CD14-positive monocyte (primary cell): ENCODE results near the gene POLR2F. TPM values are rescaled to one million over a fixed set of nuclear protein-coding genes. Genes with fewer than 3 reads are reported as not detected.

Experiments used
- DNase-seq, 3 donors: peaks; one replicate each; pipeline ENCODE4 v3.0.0-alpha.2; 2011 to 2022
- H2AFZ ChIP-seq: 2 replicates; pipeline ENCODE4 v1.6.0; 2012; ENCODE audit warnings: mild to moderate bottlenecking, low read depth, low read length, inconsistent platforms; ENCODE audit not compliant: insufficient read depth, poor library complexity, severe bottlenecking
- H3K27ac ChIP-seq, 2 donors: 1 replicate in 1 of 2; 2 replicates in 1 of 2; pipeline ENCODE4 v1.5.1; 2012 to 2013; ENCODE audit warnings: low read length in 2 of 2, control low read depth in 1 of 2, inconsistent platforms in 1 of 2, low read depth in 1 of 2, mild to moderate bottlenecking in 1 of 2
- H3K27me3 ChIP-seq, 2 donors: one replicate each; pipeline versions ENCODE4 v1.6.0 to v1.6.1; 2011 to 2013; ENCODE audit warnings: low read length in 2 of 2; ENCODE audit not compliant: control insufficient read depth in 2 of 2, insufficient read depth in 2 of 2
- H3K36me3 ChIP-seq, 2 donors: replicated peaks in 1 of 2; 1 replicate in 1 of 2; 2 replicates in 1 of 2; pipeline versions ENCODE4 v1.5.1 to v1.6.1; 2012 to 2013; ENCODE audit warnings: low read length in 2 of 2, control low read depth in 1 of 2, inconsistent platforms in 1 of 2, mild to moderate bottlenecking in 1 of 2; ENCODE audit not compliant: insufficient read depth in 2 of 2, control insufficient read depth in 1 of 2
- H3K4me1 ChIP-seq, 2 donors: 1 replicate in 1 of 2; 2 replicates in 1 of 2; pipeline versions ENCODE4 v1.5.1 to v1.6.1; 2012 to 2013; ENCODE audit warnings: low read length in 2 of 2, control low read depth in 1 of 2, inconsistent platforms in 1 of 2, mild to moderate bottlenecking in 1 of 2, moderate library complexity in 1 of 2; ENCODE audit not compliant: insufficient read depth in 2 of 2, control insufficient read depth in 1 of 2
- H3K4me2 ChIP-seq: replicated peaks from 2 replicates; pipeline ENCODE3; 2012; ENCODE audit warnings: low read length, moderate library complexity, mild to moderate bottlenecking; ENCODE audit not compliant: poor library complexity, severe bottlenecking; ENCODE audit errors: extremely low read depth
- H3K4me3 ChIP-seq, 3 experiments: fragments of 200-600 bp in 1 of 3; sonication (generic) in 1 of 3; replicated peaks in 1 of 3; 1 replicate in 2 of 3; 2 replicates in 1 of 3; pipeline ENCODE4 v1.5.1; 2011 to 2013; ENCODE audit warnings: low read length in 3 of 3, mild to moderate bottlenecking in 3 of 3, control low read depth in 2 of 3, low read depth in 2 of 3, inconsistent platforms in 1 of 3, moderate library complexity in 1 of 3
- H3K79me2 ChIP-seq: 2 replicates; pipeline ENCODE4 v1.6.0; 2012; ENCODE audit warnings: mild to moderate bottlenecking, control low read depth, inconsistent platforms, low read length, moderate library complexity; ENCODE audit not compliant: insufficient read depth
- H3K9ac ChIP-seq: 2 replicates; pipeline ENCODE4 v1.6.0; 2017; ENCODE audit warnings: low read length, mild to moderate bottlenecking; ENCODE audit not compliant: insufficient read depth, poor library complexity, severe bottlenecking
- H3K9me3 ChIP-seq, 2 donors: replicated peaks in 1 of 2; 1 replicate in 1 of 2; 2 replicates in 1 of 2; pipeline versions ENCODE4 v1.5.1 to v1.6.1; 2012 to 2013; ENCODE audit warnings: low read length in 2 of 2, control low read depth in 1 of 2; ENCODE audit not compliant: control insufficient read depth in 1 of 2, insufficient read depth in 1 of 2
- H4K20me1 ChIP-seq: 2 replicates; pipeline ENCODE4 v1.6.0; 2012; ENCODE audit warnings: mild to moderate bottlenecking, low read length, control low read depth, moderate library complexity; ENCODE audit not compliant: insufficient read depth
- H3K27ac Mint-ChIP-seq, 7 donors: one replicate each; pipeline ENCODE4 v1.8.0; 2020; ENCODE audit warnings: mild to moderate bottlenecking in 7 of 7, mixed read lengths in 7 of 7, moderate library complexity in 6 of 7, inconsistent platforms in 2 of 7
- H3K27me3 Mint-ChIP-seq, 3 donors: one replicate each; pipeline ENCODE4 v1.8.0; 2021 to 2022; ENCODE audit warnings: low read depth in 3 of 3, mild to moderate bottlenecking in 3 of 3, mixed read lengths in 3 of 3, moderate library complexity in 3 of 3, inconsistent platforms in 1 of 3
- H3K36me3 Mint-ChIP-seq, 2 donors: one replicate each; pipeline ENCODE4 v1.8.0; 2020; ENCODE audit warnings: mixed read lengths in 2 of 2, inconsistent platforms in 1 of 2, mild to moderate bottlenecking in 1 of 2
- H3K4me1 Mint-ChIP-seq: one replicate; pipeline ENCODE4 v1.8.0; 2020; ENCODE audit warnings: mild to moderate bottlenecking, mixed read lengths
- H3K4me3 Mint-ChIP-seq, 2 donors: one replicate each; pipeline ENCODE4 v1.8.0; 2020; ENCODE audit warnings: mild to moderate bottlenecking in 2 of 2, mixed read lengths in 2 of 2, moderate library complexity in 1 of 2
- H3K9me3 Mint-ChIP-seq, 7 donors: one replicate each; pipeline ENCODE4 v1.8.0; 2020 to 2022; ENCODE audit warnings: mixed read lengths in 7 of 7, mild to moderate bottlenecking in 6 of 7, moderate library complexity in 6 of 7, inconsistent platforms in 2 of 7
- WGBS: methylation state at CpG from one replicate; pipeline ENCODE4 v1.1.5; 2013; ENCODE audit warnings: missing lambda C conversion rate; ENCODE audit not compliant: insufficient coverage; 5-methylcytosine and 5-hydroxymethylcytosine counted together
- intact Hi-C, 2 donors: fragments of 100-400 bp; cut with micrococcal nuclease; formaldehyde crosslinking; loops; one replicate each; pipeline versions ENCODE4 v1.15.0 to v1.15.1; 2023
- polyA plus RNA-seq, 3 donors: library from polyadenylated mRNA; depleted of rRNA in 1 of 3; unstranded in 2 of 3; stranded (reverse) in 1 of 3; fragments of 300-500 nt in 2 of 3; fragments of >200 nt in 1 of 3; fragmentation: Illumina TruSeq in 2 of 3; gene quantifications; 1 replicate in 2 of 3; 2 replicates in 1 of 3; pipeline ENCODE4 v1.2.3, GENCODE V29; 2012 to 2021
- TF ChIP-seq, protein P1 (sequence below): fragments of 200-600 bp; IDR thresholded peaks from one replicate; pipeline ENCODE4 v1.8.0; 2022; ENCODE audit warnings: antibody characterized with exemption, mild to moderate bottlenecking

Gene POLR2F
- polyA plus RNA-seq, 3 donors, result 45.4 to 182 (median 143) TPM

- no CpG with 5 or more reads among the region's 1 CpG for WGBS
- DNase-seq, result no peak
- H2AFZ ChIP-seq, result no peak overlapping the region
- H3K27ac ChIP-seq, result no peak overlapping the region
- TF ChIP-seq, protein P1, sequence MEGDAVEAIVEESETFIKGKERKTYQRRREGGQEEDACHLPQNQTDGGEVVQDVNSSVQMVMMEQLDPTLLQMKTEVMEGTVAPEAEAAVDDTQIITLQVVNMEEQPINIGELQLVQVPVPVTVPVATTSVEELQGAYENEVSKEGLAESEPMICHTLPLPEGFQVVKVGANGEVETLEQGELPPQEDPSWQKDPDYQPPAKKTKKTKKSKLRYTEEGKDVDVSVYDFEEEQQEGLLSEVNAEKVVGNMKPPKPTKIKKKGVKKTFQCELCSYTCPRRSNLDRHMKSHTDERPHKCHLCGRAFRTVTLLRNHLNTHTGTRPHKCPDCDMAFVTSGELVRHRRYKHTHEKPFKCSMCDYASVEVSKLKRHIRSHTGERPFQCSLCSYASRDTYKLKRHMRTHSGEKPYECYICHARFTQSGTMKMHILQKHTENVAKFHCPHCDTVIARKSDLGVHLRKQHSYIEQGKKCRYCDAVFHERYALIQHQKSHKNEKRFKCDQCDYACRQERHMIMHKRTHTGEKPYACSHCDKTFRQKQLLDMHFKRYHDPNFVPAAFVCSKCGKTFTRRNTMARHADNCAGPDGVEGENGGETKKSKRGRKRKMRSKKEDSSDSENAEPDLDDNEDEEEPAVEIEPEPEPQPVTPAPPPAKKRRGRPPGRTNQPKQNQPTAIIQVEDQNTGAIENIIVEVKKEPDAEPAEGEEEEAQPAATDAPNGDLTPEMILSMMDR, result no peak
- no peaks in the 10 kb centered on the region for H3K4me1 ChIP-seq
- H3K27ac Mint-ChIP-seq, result peak overlapping the region in 1 of 7 donors; percentile 69
- H3K9ac ChIP-seq, result no peak overlapping the region
- H3K9me3 ChIP-seq, result no peaks in the 10 kb centered on the region
- no peaks in the 10 kb centered on the region for H3K4me1 Mint-ChIP-seq
- H3K79me2 ChIP-seq, result no peaks in the 10 kb centered on the region
- no peaks in the 10 kb centered on the region for H3K9me3 Mint-ChIP-seq
- H3K36me3 ChIP-seq, result peaks cover 41 to 63% of the 10 kb centered on the region in 2 donors
- no peaks in the 10 kb centered on the region for H3K27me3 Mint-ChIP-seq
- H3K4me3 ChIP-seq, result no peak overlapping the region
- peaks cover 48 to 58% of the 10 kb centered on the region in 2 donors for H3K36me3 Mint-ChIP-seq
- H3K4me2 ChIP-seq, result no peak overlapping the region
- H3K4me3 Mint-ChIP-seq, result no peak overlapping the region
- intact Hi-C loops, result loop anchor here (5.0 to 10.0 kb wide), 2 partner anchors 150 to 152 kb away; no protein-coding TSS in a partner anchor
- no peaks in the 10 kb centered on the region for H3K27me3 ChIP-seq
- H4K20me1 ChIP-seq, result peaks cover 7% of the 10 kb centered on the region
These were observed 13.6 kb downstream of the POLR2F start for GRCh38 chr22:37967147-37967546.

- no peaks in the 10 kb centered on the region for H3K79me2 ChIP-seq
- H2AFZ ChIP-seq, result no peak overlapping the region
- no peaks in the 10 kb centered on the region for H3K27me3 ChIP-seq
- peaks cover 7% of the 10 kb centered on the region for H4K20me1 ChIP-seq
- H3K9me3 ChIP-seq, result no peaks in the 10 kb centered on the region
- intact Hi-C loops, result loop anchor here (5.0 to 10.0 kb wide), 2 partner anchors 151 to 153 kb away; no protein-coding TSS in a partner anchor
- H3K4me1 Mint-ChIP-seq, result no peaks in the 10 kb centered on the region
- H3K4me2 ChIP-seq, result no peak overlapping the region
- no peaks in the 10 kb centered on the region for H3K4me1 ChIP-seq
- H3K4me3 ChIP-seq, result no peak overlapping the region
- no peaks in the 10 kb centered on the region for H3K27me3 Mint-ChIP-seq
- DNase-seq, result no peak
- no peak overlapping the region for H3K9ac ChIP-seq
- H3K36me3 Mint-ChIP-seq, result peaks cover 45 to 55% of the 10 kb centered on the region in 2 donors
- no peak overlapping the region for H3K27ac ChIP-seq
- TF ChIP-seq, protein P1, result no peak
- H3K4me3 Mint-ChIP-seq, result no peak overlapping the region
- H3K36me3 ChIP-seq, result peaks cover 38 to 60% of the 10 kb centered on the region in 2 donors
- no peak overlapping the region for H3K27ac Mint-ChIP-seq
- no peaks in the 10 kb centered on the region for H3K9me3 Mint-ChIP-seq
- WGBS, result 94% methylated on average over 8 of the region's 14 CpGs
These were observed 14.3 kb downstream of the POLR2F start for GRCh38 chr22:37967637-37968451.
